Ovary (tissue), 3 donors: ENCODE results near the gene ZMIZ1.

Experiments used
- CTCF ChIP-seq, 3 donors: fragments of 450-650 bp in 2 of 3; fragments of 200-600 bp in 1 of 3; IDR thresholded peaks; one replicate each; pipeline versions ENCODE4 v1.5.1 to v1.8.0; 2016 to 2022; ENCODE audit warnings: antibody characterized with exemption in 3 of 3, mild to moderate bottlenecking in 1 of 3
- EP300 ChIP-seq: sonication (generic); formaldehyde crosslinking; IDR thresholded peaks from one replicate; pipeline ENCODE4 v1.6.1; 2017; ENCODE audit warnings: antibody characterized with exemption
- POLR2A ChIP-seq: fragments of 450-650 bp; IDR thresholded peaks from one replicate; pipeline ENCODE4 v1.6.1; 2017; ENCODE audit warnings: antibody characterized with exemption, mild to moderate bottlenecking, moderate library complexity
- donor health status: DM: no; HTN: no; CAD: no.

DNA sequence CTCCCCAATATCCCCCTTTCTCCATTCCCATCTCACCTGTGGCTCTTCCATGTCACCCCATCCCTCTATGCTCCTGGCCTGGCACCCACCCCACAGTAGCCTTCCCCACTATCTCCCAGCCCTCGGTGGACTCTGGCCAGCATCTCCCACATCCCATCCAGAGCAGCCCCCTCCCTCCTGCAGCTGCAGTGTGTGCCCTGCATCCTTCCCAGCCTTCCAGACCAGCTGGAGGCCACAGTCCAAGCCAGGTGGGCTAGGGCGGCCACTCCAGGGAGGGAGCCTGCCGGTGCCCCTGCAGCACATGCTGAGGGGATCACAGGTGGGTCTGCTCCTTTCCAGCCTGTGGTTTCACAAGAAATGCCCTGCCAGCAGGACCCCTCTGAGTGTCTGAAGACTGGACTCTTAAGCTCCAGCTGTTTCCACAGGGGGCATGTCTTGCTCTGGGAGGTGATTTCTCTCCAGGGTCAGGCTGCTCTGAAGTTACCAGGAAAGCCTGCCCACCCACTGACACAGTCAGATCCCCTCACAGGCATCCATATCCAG, 187.6 kb downstream of the ZMIZ1 start:
- TF ChIP-seq CTCF (IDR thresholded peaks at IDR 0.05) (no peak), POLR2A (no peak), EP300 (no peak)
